Stimulated activated CD4-positive, alpha-beta T cell treated with anti-CD3 and anti-CD28 coated beads, Interleukin-12 subunit alpha, Interleukin-12 subunit beta, amount 100 ng/mL, for 4 hours (primary cell): ENCODE measurements around the gene PLIN1.
A peak's percentile ranks its signal among the peaks of the same experiment; 100 is the strongest.

Source experiments
- DNase-seq: peaks from one replicate; pipeline ENCODE4 v3.0.0-alpha.2; 2020

PLIN1 gene

GRCh38 chr15:89649716-89650115 lies 29.5 kb downstream of the PLIN1 start:
- DNase-seq, result no peak

GRCh38 chr15:89649013-89649625 lies 30.0 kb downstream of the PLIN1 start:
- no peak for DNase-seq

- no peak for DNase-seq
Observed at GRCh38 chr15:89648106-89649012, 30.8 kb downstream of the PLIN1 start.

DNA sequence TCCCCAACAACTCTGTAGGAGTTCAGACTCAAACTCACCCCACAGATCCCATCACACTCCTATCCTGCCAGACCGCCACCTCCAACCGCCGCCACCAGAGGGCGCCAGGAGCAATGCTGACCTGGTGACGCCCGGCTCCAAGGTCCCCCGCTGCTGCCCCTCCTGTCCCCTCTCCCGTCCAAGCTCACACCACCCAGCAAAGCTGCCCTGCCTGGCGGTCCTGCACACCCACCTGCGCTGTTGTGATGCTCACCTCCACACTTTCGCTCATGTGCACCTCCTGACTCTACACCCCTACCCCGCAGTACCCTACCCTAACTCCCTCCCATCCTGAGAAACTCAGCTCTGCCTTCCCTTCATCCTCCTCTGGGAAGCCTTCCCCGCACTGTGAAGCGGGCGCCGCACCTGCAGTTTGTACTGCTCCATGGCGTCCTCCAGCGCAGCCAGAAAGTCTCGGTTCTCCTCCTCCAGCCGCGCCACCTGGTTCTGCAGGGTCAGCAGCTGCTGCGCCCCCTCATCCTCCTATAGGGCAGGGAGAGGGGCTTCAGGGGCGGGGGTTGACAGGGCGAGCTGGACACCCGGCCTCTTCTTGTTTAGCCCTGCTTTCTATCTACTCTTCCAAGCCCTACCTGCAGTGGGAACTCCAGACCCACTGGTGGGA lies 31.8 kb downstream of the PLIN1 start:
- DNase-seq, result peak; percentile 60

DNA sequence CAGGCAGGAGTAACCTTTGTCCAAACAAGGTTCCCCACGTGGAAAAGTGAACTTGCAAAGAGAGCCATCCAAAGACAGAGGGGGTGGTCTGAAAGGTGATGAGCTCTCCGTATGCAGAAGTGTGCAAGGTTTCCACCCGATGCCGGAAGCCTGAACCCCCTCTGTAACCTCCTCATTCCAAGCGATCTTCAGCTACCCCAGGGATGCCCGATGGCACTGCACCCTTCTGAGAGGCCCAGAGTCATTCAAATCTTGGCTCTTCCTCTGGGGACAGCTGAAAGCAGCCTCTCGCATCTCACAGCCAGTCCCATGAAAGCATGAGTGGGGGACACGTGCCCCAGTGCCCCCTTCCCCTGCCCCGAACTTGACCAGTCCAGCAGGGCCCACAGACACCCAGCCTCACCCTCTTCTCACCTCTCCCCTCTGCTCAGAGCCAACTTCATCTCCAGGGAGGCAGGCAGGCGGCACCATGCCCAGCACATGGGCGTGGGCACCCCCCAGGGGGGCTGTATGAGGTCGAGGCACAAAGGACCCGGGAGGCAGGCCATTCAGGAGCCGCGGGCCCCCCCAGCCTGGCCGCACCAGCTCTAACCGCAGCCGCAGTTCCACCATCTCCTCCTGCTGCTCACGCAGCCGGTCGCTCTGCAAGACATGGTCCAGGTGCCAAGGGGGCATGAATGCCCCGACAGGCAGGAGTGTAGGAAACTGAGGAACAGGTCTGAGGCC lies 32.6 kb downstream of the PLIN1 start:
- no peak for DNase-seq

GRCh38 chr15:89645680-89646079 lies 33.5 kb downstream of the PLIN1 start:
- no peak for DNase-seq

GRCh38 chr15:89642106-89642505 lies 37.1 kb downstream of the PLIN1 start:
- DNase-seq, result no peak

DNA sequence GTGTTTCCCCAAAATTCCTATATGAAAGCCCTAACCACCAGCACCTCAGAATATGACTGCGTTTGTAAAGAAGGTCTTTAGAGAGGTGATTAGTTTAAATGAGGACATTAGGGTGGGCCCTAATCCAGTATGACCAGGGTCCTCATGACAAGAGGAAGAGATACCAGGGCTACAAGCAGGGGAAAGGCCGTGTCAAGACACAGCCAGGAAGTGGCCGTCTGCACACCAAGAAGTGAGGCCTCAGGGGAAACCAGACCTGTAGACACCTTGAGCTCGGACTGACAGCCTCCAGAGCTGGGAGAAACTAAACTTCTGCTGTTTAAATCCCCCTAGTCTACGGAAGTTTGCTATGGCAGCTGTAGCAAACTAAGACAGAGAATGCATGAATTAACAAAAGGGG lies 38.1 kb downstream of the PLIN1 start:
- no peak for DNase-seq

- DNase-seq, result no peak
Observed at GRCh38 chr15:89640245-89640644, 38.9 kb downstream of the PLIN1 start.

- no peak for DNase-seq
Observed at GRCh38 chr15:89633585-89633984, 45.6 kb downstream of the PLIN1 start.

- no peak for DNase-seq
Observed at GRCh38 chr15:89632563-89633430, 46.4 kb downstream of the PLIN1 start.

DNA sequence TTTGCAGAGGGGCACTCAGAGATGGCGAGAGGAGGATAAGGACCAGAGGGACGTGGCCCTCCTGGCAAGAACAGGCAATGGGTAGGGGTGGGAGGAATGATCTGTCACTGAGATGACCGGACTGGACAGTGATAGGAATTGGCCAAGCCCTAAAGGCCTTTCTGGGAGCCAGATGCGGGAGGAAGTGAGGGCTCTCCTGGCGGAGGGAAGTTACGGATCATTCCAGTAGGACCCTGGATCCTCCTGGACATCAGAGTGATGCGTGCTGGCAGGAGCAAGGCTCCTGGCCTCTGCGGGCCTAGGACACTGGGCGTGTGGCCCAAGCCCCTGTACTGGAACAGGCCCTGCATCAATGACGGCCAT lies 47.3 kb downstream of the PLIN1 start:
- DNase-seq, result no peak

DNA sequence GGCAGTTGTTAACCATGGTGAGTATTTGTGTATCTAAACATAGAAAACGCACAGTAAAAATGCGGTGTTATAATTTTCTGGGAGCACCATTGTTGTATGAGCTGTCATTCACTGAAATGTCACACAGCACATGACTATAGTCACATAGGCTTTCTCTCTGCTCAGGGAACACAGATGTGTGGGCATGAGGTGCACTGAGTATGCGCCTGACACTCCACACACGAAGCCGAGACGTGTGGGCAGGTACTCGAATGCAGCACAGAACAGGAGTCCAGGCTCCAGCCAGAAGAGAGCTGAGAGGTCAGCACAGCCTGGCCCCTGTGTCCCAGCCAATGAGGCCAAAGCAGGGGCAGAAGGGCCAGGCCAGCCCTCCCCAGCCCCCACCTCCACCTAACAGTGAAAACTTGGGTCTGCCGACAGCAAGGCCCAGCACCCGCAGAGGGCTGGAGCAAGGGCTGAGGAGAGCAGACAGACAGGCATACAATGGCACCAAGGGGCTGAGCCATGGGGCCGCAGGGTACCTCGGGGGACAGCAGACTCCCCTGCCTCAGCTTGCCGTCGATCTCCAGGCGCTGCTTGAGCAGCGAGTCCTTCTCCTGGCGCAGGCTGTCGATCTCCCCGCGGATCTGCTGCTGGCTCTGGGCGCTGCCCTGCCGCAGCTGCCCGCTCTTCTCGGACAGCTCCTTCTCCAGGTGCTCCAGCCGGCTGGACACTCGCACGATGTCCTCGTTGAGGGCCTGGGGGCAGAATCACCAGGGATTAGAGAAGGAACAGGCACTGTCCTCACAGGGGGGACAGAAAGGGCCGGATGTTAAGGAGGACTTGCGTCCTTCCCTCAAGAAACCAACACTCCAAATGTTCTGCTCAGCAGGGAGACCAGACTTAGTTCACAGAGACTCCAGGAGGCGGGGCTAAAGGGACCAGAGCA lies 47.9 kb downstream of the PLIN1 start:
- DNase-seq, result no peak

DNA sequence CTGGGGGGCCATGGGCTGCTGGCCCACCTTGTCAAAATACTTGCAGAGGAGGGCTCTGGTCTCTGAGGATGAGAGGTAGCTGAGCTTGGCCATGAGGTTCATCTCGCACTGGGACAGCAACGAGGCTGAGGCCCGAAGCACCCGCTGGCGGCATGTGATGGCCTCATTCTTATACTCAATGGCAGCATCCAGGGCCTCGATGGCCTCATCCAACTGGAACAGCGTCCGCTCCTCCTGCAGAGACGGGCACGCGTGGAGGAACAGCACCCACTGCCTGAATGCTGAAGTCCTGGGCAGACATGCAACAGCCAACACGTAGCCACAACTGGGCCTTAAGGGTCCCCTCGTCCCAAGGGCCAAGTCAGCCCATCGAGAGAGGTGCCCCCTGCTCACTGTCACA lies 48.9 kb downstream of the PLIN1 start:
- DNase-seq, result no peak

DNA sequence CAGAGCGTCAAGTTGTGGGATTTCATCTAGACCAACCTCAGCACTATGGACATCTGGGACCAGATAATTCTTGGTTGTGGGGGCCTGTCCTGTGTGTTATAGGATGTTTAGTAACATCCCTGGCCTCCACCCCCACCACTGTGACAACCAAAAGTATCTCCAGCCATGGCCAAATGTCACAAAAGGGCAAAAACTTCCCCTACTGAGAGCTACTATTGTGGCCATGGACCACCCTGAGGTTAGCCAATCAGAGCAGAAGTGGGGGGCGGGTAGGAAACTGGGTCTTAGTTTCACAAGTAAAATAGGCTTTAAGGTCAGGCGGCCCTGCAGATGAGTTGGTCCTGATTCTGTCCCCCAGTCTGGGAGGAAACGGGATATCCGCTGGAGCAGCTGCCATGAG lies 49.3 kb downstream of the PLIN1 start:
- no peak for DNase-seq

DNA sequence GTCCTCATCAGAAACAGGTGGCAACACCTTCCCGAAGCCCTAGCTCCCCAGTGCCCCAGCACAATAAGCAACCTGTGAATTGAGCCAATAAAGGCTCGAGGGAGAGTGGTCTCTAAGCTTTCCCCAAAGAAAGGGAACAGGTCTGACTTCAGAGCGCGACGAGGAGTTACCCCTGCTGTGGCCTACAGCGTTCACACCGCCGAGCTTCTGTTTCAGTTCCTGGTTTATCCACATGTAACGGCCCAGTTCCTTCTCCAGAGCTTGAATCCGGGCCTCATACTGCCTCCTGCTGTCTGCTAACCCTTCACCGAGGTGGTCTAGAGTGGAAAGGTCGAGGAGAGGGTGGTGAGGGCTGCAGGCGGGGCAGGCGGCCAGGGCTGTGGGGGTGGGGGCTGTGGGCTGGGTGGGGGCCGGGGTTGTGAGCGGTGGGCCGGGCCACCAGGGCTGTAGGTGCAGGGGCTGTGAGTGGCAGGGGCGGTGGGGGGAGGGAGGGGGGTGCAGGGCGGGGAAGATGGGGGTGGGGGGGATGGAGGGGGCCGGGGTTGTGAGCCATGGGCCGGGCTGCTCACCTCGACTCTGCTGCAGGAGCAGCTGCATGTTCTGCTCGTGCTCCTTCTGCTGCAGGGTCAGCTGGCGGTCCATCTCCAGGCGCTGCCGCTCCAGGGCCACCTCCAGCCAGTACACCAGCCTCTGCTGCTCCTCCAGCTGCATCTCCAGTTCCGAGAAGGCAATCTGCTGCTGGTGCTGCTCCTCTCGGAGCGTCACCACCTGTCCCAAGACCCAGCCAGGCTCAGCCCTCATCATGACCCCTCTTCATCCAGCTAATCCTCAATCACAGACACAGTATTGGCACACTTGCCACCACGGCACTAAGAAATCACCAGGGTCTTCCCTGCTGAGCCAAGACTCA lies 50.1 kb downstream of the PLIN1 start:
- DNase-seq, result no peak

DNA sequence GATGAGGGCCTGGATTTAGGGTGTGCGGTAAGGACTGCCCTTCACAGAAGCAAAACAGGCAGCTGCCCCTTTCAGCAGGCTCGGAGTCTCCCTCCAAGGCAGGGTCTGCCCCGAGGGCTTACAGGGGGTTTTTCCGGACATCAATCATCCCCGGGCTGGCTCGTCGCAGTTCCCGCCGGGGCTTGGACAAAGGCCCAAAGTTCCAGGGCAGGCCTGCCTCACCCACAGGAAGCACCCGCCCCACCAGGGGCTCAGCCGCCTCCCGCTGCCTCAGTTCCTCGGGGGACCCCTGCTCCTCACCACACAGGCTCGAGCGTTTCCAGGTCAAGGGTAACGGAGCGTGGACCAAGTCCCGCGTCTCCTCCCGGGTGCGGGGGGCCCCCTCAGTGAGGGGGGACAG lies 50.9 kb downstream of the PLIN1 start:
- DNase-seq, result no peak

DNA sequence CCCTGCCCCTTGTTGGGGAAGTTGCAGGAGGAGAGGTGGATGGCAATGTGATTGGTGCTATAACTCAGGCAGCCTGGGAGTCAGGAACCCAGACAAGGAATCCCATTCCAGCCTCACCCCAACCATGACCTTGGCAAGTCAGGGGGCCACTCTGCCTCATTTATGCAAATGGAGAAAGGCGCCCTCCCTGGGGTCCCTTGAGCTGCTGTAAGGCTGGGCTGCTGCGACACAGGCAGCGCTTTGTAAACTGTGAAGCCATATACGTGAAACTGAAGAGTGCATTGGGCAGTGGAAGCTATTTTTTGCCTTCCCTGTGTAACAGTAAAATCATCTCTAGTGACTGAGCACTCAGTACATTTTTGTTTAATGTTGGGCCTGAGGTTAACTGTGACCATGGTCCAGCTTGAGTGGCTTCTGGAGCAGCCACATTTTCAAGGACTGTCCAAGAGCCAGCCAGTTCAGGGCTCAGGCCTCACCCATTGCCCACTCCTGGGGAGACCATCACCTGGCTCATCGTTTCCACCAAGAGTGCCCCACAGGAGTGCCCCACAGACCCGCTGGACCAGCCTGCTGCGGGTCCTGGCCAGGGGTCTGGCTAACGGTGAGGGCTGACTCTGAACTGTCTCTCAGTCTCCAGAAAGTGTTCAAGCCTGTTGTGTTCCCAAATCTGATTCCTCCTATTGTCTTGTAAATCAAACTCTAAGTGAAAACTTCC lies 51.8 kb downstream of the PLIN1 start:
- DNase-seq, result no peak

GRCh38 chr15:89625716-89626115 lies 53.5 kb downstream of the PLIN1 start:
- DNase-seq, result no peak
